Heart right ventricle (tissue), 16 donors: ENCODE measurements around the gene CEL. TPM values are rescaled to one million over a fixed set of nuclear protein-coding genes. Genes with fewer than 3 reads are reported as not detected.

Source experiments
- ATAC-seq, 8 donors: fragments of 200-7000 bp; cut with Tn5 transposase; one replicate each; pipeline ENCODE4 v1.9.1; 2020; ENCODE audit warnings: mild to moderate bottlenecking in 8 of 8, moderate library complexity in 8 of 8, moderate number of reproducible peaks in 1 of 8
- DNase-seq, 2 donors: peaks; one replicate each; pipeline ENCODE4 v3.0.0-alpha.2; 2020
- H3K27ac ChIP-seq, 10 donors: fragments of 200-600 bp; sonication (generic) in 2 of 10; one replicate each; pipeline versions ENCODE4 v1.5.0 to v1.8.0; 2020 to 2022; ENCODE audit warnings: mild to moderate bottlenecking in 3 of 10
- H3K27me3 ChIP-seq, 7 donors: fragments of 200-600 bp; one replicate each; pipeline ENCODE4 v1.8.0; 2021 to 2022; ENCODE audit warnings: mild to moderate bottlenecking in 2 of 7
- H3K36me3 ChIP-seq, 9 donors: fragments of 200-600 bp; sonication (generic) in 1 of 9; one replicate each; pipeline versions ENCODE4 v1.5.0 to v1.8.0; 2020 to 2022; ENCODE audit warnings: mild to moderate bottlenecking in 2 of 9
- H3K4me1 ChIP-seq, 9 donors: fragments of 200-600 bp; sonication (generic) in 1 of 9; one replicate each; pipeline versions ENCODE4 v1.5.0 to v1.8.0; 2020 to 2022; ENCODE audit warnings: mild to moderate bottlenecking in 4 of 9
- H3K4me3 ChIP-seq, 10 donors: fragments of 200-600 bp; sonication (generic) in 2 of 10; one replicate each; pipeline versions ENCODE4 v1.5.0 to v1.8.0; 2020 to 2022; ENCODE audit warnings: mild to moderate bottlenecking in 7 of 10, moderate library complexity in 2 of 10
- H3K9me3 ChIP-seq, 11 donors: fragments of 200-600 bp in 10 of 11; sonication (generic) in 2 of 11; one replicate each; pipeline versions ENCODE4 v1.5.0 to v1.8.0; 2013 to 2022; ENCODE audit warnings: mild to moderate bottlenecking in 2 of 11, control low read depth in 1 of 11, moderate library complexity in 1 of 11
- WGBS, 2 donors: extraction: QIAGEN DNeasy Blood & Tissue Kit; methylation state at CpG; one replicate each; pipeline ENCODE4 v1.1.7; 2013; ENCODE audit warnings: inconsistent platforms in 1 of 2; 5-methylcytosine and 5-hydroxymethylcytosine counted together
- intact Hi-C, 10 donors: fragments of 100-400 bp; cut with DNase I; formaldehyde crosslinking; loops; one replicate each; pipeline versions ENCODE4 v1.11.1 to v1.14.2; 2022
- polyA plus RNA-seq, 2 donors: library from polyadenylated mRNA; stranded (reverse); fragments of 200-250 nt; gene quantifications; one replicate each; pipeline ENCODE4 v1.2.3, GENCODE V29; 2013
- total RNA-seq, 10 donors: library from RNA; stranded (reverse); fragmentation: NEBNext Ultra II Directional in 3 of 10; extraction: Animal tissue kit (Norgen Biotek cat#: 25700) in 3 of 10; gene quantifications; one replicate each; pipeline versions ENCODE4 v1.2.1 to v1.2.4, GENCODE V29; 2021 to 2023
- TF ChIP-seq, protein P1 (sequence below), 9 donors: fragments of 200-600 bp; sonication (generic) in 2 of 9; IDR thresholded peaks; one replicate each; pipeline versions ENCODE4 v1.5.0 to v1.8.0; 2021 to 2022; ENCODE audit warnings: antibody characterized with exemption in 9 of 9, mild to moderate bottlenecking in 5 of 9, moderate library complexity in 1 of 9
- donor health status: Arrhythmogenic right ventricular cardiomyopathy.
- donor health status: ischemic (EF 13 %, LVEDD 7.1; RV severe dilation, severe dysfunction).
- donor health status: healthy with polysubstance abuse.
- donor health status: DM: no; HTN: yes; CAD: no.
- donor health status: DM: no; HTN: no; CAD: no.
- donor health status: ischemic (EF 25% LVEDD 6.9; RV normal size, moderate dysfunction).
- donor health status: ischemic (EF 25% LVEDD 5.7; RV mildly dilated, moderate dysfunction).
- donor health status: healthy.
- donor health status: DM: yes; HTN: yes; CAD: no.
- donor health status: Ischemic cardiomyopathy.
- donor health status: ischemic (EF 35%, LVEDD 5.7; RV mildly dilated, moderate dysfunction).
- donor health status: nonischemic (EF 11% LVEDD 7.7; RV severe dilation, severe dysfunction).
- donor health status: DM: yes; HTN: yes; CAD: no.
- donor health status: PGD.
- donor health status: ischemic (EF 29% LVEDD 5.4; RV normal size, mild dysfunction).
- donor health status: nonischemic (EF 23%, LVEDD 6.1; RV moderate dilation, normal function).

The CEL gene
- total and polyA plus RNA-seq, 12 donors = 1.5 to 10.1 (median 2.8) TPM

DNA sequence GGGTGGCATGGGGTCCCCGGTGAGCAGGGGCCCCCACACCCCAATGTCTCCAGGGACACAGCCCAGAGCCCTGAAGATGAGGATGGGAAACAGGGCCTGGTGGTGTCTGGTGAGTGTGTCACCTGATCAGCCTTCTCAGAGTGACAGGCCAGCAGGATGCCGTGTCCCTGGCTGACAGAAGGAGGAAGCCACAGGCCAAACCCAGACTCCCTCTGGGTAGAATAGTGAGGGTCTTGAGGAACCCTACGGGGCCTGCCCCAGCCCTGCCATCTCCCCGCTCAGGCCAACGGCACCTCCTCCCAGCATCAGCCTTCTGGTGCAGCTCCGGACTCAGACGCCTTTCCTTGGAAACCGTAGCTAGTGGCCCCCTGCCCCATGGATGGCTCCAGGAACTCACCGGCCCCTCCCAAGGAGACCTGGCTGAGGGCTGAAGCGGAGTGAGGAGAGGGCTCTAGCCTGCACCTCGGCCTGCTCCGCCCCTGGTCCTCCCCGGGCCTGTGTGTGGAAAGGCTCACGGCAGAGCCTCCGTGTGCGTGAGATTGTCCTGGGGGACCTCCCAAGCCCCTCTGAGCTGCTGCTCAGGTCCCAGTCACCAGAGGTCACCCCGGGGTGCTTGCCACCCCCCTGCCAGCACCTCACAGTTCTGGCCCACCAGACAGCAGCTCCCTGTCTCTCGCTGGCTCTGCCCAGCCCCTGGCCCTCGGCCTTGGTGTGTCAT, 53.3 kb downstream of the CEL start:
- DNase-seq (peak in 1 of 2 donors; percentile 13), ATAC-seq (peak in 4 of 8 donors; percentile 2 to 13 (median 5))
- 74 to 76% methylated on average over 19 of the region's 19 CpGs for WGBS, 2 donors
- Histone ChIP-seq H3K4me1 (peaks cover 70 to 88% (median 81%) of the 10 kb centered on the region in 9 donors), H3K36me3 (peaks cover 0 to 31% (median 8%) of the 10 kb centered on the region in 9 donors), H3K27ac (peak overlapping the region in 9 of 10 donors; percentile 73 to 96 (median 82)), H3K27me3 (no peaks in the 10 kb centered on the region), H3K4me3 (peak overlapping the region in 1 of 10 donors; percentile 34), H3K9me3 (no peaks in the 10 kb centered on the region)
- TF ChIP-seq, protein P1, sequence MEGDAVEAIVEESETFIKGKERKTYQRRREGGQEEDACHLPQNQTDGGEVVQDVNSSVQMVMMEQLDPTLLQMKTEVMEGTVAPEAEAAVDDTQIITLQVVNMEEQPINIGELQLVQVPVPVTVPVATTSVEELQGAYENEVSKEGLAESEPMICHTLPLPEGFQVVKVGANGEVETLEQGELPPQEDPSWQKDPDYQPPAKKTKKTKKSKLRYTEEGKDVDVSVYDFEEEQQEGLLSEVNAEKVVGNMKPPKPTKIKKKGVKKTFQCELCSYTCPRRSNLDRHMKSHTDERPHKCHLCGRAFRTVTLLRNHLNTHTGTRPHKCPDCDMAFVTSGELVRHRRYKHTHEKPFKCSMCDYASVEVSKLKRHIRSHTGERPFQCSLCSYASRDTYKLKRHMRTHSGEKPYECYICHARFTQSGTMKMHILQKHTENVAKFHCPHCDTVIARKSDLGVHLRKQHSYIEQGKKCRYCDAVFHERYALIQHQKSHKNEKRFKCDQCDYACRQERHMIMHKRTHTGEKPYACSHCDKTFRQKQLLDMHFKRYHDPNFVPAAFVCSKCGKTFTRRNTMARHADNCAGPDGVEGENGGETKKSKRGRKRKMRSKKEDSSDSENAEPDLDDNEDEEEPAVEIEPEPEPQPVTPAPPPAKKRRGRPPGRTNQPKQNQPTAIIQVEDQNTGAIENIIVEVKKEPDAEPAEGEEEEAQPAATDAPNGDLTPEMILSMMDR (IDR thresholded peaks at IDR 0.05) = no peak
- intact Hi-C loops = no loop called here

DNA sequence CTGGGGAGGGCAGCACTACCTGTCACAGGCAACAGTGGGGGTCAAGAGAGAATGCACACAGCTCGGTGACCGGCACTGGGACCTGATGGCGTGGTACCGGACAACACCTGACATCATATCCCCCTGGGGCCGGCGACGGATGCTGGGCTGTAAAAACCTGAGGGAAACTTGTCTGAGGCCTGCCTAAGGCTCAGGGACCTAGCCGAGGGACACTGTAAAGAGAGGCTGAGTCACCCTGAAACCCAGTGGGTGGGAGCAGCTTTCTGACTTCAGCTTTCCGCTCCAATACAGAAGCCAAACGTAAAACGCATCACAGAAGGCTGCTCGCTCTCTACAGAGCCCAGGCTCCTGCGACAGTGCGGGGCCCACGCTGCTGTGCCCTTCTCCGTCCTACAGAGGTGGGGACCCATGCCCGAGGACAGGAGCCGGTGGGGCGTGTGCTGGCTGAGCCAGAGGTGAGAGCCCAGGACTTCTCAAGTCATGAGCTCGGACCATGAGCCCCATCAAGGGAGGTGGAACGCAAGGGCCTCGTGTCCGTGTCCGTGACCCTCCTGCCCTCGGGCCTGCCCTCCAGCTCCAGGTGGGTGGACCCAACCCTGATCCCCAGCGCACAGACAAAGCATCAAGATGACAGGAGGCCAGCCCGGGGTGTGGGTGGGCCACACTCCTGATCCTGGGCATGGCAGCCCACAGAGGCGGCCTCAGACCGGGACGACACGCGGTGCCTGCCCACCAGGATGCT, 54.0 kb downstream of the CEL start:
- WGBS, 2 donors = 75 to 87% methylated on average over 32 of the region's 32 CpGs
- H3K27ac ChIP-seq = peak overlapping the region in 9 of 10 donors; percentile 73 to 96 (median 82)
- H3K27me3 ChIP-seq = no peaks in the 10 kb centered on the region
- H3K36me3 ChIP-seq = peaks cover 0 to 24% (median 5%) of the 10 kb centered on the region in 9 donors
- H3K4me1 ChIP-seq = peaks cover 70 to 93% (median 88%) of the 10 kb centered on the region in 9 donors
- no peaks in the 10 kb centered on the region for H3K9me3 ChIP-seq
- TF ChIP-seq, protein P1 (IDR thresholded peaks at IDR 0.05) = no peak
- H3K4me3 ChIP-seq = no peak overlapping the region
- ATAC-seq (no peak), DNase-seq (peak in 1 of 2 donors; percentile 19)
- intact Hi-C loops = no loop called here

DNA sequence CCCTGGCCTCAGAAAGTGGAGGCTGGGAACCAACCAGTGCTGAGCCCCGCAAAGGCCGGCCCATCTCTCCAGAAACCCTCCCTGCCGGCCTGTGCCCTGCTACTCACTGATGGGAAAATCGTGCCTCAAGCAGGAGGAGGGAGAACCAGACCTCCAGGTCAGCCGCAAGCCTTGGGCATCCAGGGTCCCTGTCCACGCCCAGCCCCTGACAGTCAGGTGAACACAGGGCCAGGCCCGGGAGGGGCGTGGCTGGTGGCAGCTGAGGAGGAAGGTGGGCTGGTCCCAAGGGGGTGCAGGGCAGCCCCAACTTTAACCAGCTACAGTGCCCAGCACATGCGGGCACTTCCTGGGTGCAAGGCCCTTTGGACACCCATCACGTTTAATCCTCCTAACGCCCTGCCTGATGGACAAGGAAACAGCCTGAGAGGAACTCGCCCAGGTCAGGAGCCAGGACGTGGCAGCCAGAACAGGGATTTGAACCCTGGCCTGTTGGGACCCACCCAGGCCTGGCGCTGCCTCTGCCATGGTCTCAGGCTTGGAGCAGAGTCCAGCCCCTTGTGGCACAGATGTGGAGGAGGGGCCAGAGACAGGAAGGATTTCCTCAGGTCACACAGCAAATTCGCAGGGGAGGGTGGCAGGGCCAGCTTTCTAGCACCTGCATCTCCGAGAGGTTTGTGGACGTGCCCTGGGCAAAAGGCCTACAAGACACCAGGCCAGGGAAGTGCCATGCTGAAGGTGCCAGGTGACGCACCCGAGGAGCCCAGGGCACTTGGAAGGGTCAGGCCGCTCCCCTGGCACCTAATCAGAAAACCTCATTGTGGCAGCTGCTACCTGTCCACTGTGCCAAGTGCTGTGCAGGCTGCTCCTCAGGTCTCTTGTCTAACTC, 54.8 kb downstream of the CEL start:
- no peak for ATAC-seq
- intact Hi-C loops = no loop called here
- DNase-seq = peak in 1 of 2 donors; percentile 16
- Histone ChIP-seq H3K27ac (peak overlapping the region in 8 of 10 donors; percentile 55 to 96 (median 80)), H3K4me3 (no peak overlapping the region), H3K4me1 (peaks cover 70 to 95% (median 92%) of the 10 kb centered on the region in 9 donors), H3K9me3 (no peaks in the 10 kb centered on the region), H3K27me3 (no peaks in the 10 kb centered on the region), H3K36me3 (peaks cover 0 to 16% (median 2%) of the 10 kb centered on the region in 9 donors)
- TF ChIP-seq, protein P1 (IDR thresholded peaks at IDR 0.05) = no peak
- 77 to 79% methylated on average over 20 of the region's 20 CpGs for whole genome bisulfite sequencing, 2 donors
